ENCODE results near the gene ERP44.

DNA sequence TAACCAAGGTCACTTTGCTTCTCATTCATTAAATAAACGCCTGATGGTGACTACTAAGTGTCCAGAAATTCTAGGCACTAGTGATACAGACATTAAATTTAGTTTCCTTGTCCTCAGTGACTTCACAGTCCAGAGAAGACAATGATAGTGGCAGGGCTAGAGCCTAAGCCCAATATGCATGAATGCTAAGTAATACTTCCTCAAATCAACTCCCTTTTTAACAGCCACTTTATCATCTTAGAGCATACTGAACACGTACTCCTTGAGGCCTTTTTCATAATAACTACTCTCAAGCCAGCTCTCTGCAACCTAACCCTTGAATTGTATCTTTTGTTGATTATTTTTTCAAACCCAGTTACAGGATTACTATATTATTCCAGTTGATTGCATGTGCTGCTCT lies 118.2 kb downstream of the ERP44 start:
- no peak for TF ChIP-seq ELF4 (IDR thresholded peaks at IDR 0.05)
- no peak for TF ChIP-seq FOXM1 (IDR thresholded peaks at IDR 0.05; ENCODE audit: borderline replicate concordance)
- no peak for TF ChIP-seq SP1 (IDR thresholded peaks at IDR 0.05)
- TF ChIP-seq CTBP1 (IDR thresholded peaks at IDR 0.05; ENCODE audit: borderline replicate concordance): no peak
- TF ChIP-seq FOXA1 (IDR thresholded peaks at IDR 0.05): no peak
- TF ChIP-seq BHLHE40 (IDR thresholded peaks at IDR 0.05; ENCODE audit: borderline replicate concordance): no peak
- TF ChIP-seq LEF1 (IDR thresholded peaks at IDR 0.05; ENCODE audit: borderline replicate concordance): no peak
- no peak for TF ChIP-seq TARDBP (IDR thresholded peaks at IDR 0.05)
- no peak for TF ChIP-seq FOXK2 (IDR thresholded peaks at IDR 0.05)
- no peak for TF ChIP-seq PKNOX1 (IDR thresholded peaks at IDR 0.05)
- TF ChIP-seq ZNF384 (IDR thresholded peaks at IDR 0.05): no peak
- no peak for TF ChIP-seq ARNT (IDR thresholded peaks at IDR 0.05)
- no peak for TF ChIP-seq NFRKB (IDR thresholded peaks at IDR 0.05)
- no peak for TF ChIP-seq HDGF (IDR thresholded peaks at IDR 0.05; ENCODE audit: borderline replicate concordance)

Data from HEK293T (cell line).